GM23338 (cell line): ENCODE measurements around the gene MRC2. TPM values are rescaled to one million over a fixed set of nuclear protein-coding genes. Genes with fewer than 3 reads are reported as not detected.

Source experiments
- ATAC-seq: fragments of 200-7000 bp; cut with Tn5 transposase; 3 replicates; pipeline ENCODE4 v1.9.1; 2020
- DNase-seq: peaks from one replicate; pipeline ENCODE4 v3.0.0-alpha.2; 2015; ENCODE audit warnings: low spot score
- H2AFZ ChIP-seq: fragments of 200-600 bp; sonication (generic); 2 replicates; pipeline ENCODE4 v1.8.0; 2016; ENCODE audit warnings: antibody characterized with exemption, mild to moderate bottlenecking, moderate library complexity
- H3F3A ChIP-seq: fragments of 200-600 bp; sonication (generic); replicated peaks from 2 replicates; pipeline ENCODE4 v1.8.0; 2017; ENCODE audit warnings: antibody characterized with exemption, mixed run types, low read depth
- H3K27ac ChIP-seq: fragments of 200-600 bp; sonication (generic); 2 replicates; pipeline ENCODE4 v1.6.1; 2016; ENCODE audit warnings: low read depth
- H3K27me3 ChIP-seq: fragments of 200-600 bp; sonication (generic); 2 replicates; pipeline ENCODE4 v1.8.0; 2016; ENCODE audit warnings: mild to moderate bottlenecking, mixed run types, moderate library complexity; ENCODE audit not compliant: insufficient read depth
- H3K36me3 ChIP-seq: fragments of 200-600 bp; sonication (generic); 2 replicates; pipeline ENCODE4 v1.8.0; 2016; ENCODE audit warnings: mild to moderate bottlenecking; ENCODE audit not compliant: insufficient read depth
- H3K4me1 ChIP-seq: fragments of 200-600 bp; sonication (generic); 2 replicates; pipeline ENCODE4 v1.8.0; 2016; ENCODE audit warnings: mild to moderate bottlenecking, moderate library complexity; ENCODE audit not compliant: insufficient read depth
- H3K4me2 ChIP-seq: fragments of 200-600 bp; sonication (generic); 2 replicates; pipeline ENCODE4 v1.7.1; 2017; ENCODE audit warnings: mixed run types
- H3K4me3 ChIP-seq: fragments of 200-600 bp; sonication (generic); 2 replicates; pipeline ENCODE4 v1.6.1; 2016; ENCODE audit warnings: mixed run types
- H3K79me2 ChIP-seq: fragments of 200-600 bp; sonication (generic); replicated peaks from 2 replicates; pipeline ENCODE4 v1.8.0; 2017; ENCODE audit warnings: mild to moderate bottlenecking; ENCODE audit not compliant: insufficient read depth
- H3K9me2 ChIP-seq: fragments of 200-600 bp; sonication (generic); 2 replicates; pipeline ENCODE4 v1.8.0; 2017; ENCODE audit not compliant: insufficient read depth
- H4K20me1 ChIP-seq: fragments of 200-600 bp; sonication (generic); replicated peaks from 2 replicates; pipeline ENCODE4 v1.8.0; 2017; ENCODE audit warnings: mild to moderate bottlenecking; ENCODE audit not compliant: insufficient read depth
- H3K27ac Mint-ChIP-seq: 2 replicates; pipeline ENCODE4 v1.8.0; 2020; ENCODE audit warnings: inconsistent platforms, mild to moderate bottlenecking, moderate library complexity, mixed read lengths
- H3K27me3 Mint-ChIP-seq: 3 replicates; pipeline ENCODE4 v1.8.0; 2022; ENCODE audit warnings: low read depth, mild to moderate bottlenecking, moderate library complexity, mixed read lengths, inconsistent platforms; ENCODE audit not compliant: insufficient read depth, poor library complexity
- H3K36me3 Mint-ChIP-seq: 3 replicates; pipeline ENCODE4 v1.8.0; 2021; ENCODE audit warnings: low read depth, mild to moderate bottlenecking, inconsistent platforms, moderate library complexity, mixed read lengths
- H3K4me1 Mint-ChIP-seq: 3 replicates; pipeline ENCODE4 v1.8.0; 2020; ENCODE audit warnings: mild to moderate bottlenecking, inconsistent platforms, mixed read lengths
- H3K4me3 Mint-ChIP-seq: 3 replicates; pipeline ENCODE4 v1.8.0; 2021; ENCODE audit warnings: moderate library complexity, mild to moderate bottlenecking, inconsistent platforms, mixed read lengths
- H3K9me3 Mint-ChIP-seq: 3 replicates; pipeline ENCODE4 v1.8.0; 2020; ENCODE audit warnings: moderate library complexity, mild to moderate bottlenecking, inconsistent platforms, mixed read lengths
- EZH2 ChIP-seq: fragments of 200-600 bp; sonication (generic); IDR thresholded peaks from one replicate; pipeline ENCODE4 v1.8.0; 2017; ENCODE audit warnings: antibody characterized with exemption, mild to moderate bottlenecking, low read depth; ENCODE audit not compliant: unreplicated experiment
- NANOG ChIP-seq: IDR thresholded peaks from 2 replicates; pipeline ENCODE4 v1.6.1; 2016; ENCODE audit warnings: antibody characterized with exemption, borderline replicate concordance
- POLR2AphosphoS5 ChIP-seq: IDR thresholded peaks from 2 replicates; pipeline ENCODE4 v1.6.1; 2016; ENCODE audit warnings: antibody characterized with exemption, low read depth
- ZNF114 ChIP-seq: fragments of 250-450 bp; sonication (Bioruptor Pico); IDR thresholded peaks from 2 replicates; pipeline ENCODE4 v1.5.0; 2020; ENCODE audit warnings: mild to moderate bottlenecking, moderate library complexity
- polyA plus RNA-seq: library from polyadenylated mRNA; unstranded; fragments of >200 nt; fragmentation: Nextera tagmentation; extraction: Ambion mirVana; gene quantifications from 2 replicates; pipeline ENCODE4 v1.2.1, GENCODE V29; 2016
- total RNA-seq: library from RNA; depleted of rRNA; stranded (reverse); fragments of >200 nt; shearing (Covaris generic); gene quantifications from 2 replicates; pipeline ENCODE4 v1.2.3, GENCODE V29; 2014
- TF ChIP-seq, protein P1 (sequence below): IDR thresholded peaks from 2 replicates; pipeline ENCODE4 v1.6.1; 2016; ENCODE audit warnings: antibody characterized with exemption
- TF ChIP-seq, protein P2 (sequence below): IDR thresholded peaks from one replicate; pipeline ENCODE4 v1.6.1; 2018; ENCODE audit warnings: antibody characterized with exemption; ENCODE audit not compliant: unreplicated experiment

Gene MRC2
- total and polyA plus RNA-seq, 2 experiments from 2014 or later: 8.0 to 38.6 TPM

DNA sequence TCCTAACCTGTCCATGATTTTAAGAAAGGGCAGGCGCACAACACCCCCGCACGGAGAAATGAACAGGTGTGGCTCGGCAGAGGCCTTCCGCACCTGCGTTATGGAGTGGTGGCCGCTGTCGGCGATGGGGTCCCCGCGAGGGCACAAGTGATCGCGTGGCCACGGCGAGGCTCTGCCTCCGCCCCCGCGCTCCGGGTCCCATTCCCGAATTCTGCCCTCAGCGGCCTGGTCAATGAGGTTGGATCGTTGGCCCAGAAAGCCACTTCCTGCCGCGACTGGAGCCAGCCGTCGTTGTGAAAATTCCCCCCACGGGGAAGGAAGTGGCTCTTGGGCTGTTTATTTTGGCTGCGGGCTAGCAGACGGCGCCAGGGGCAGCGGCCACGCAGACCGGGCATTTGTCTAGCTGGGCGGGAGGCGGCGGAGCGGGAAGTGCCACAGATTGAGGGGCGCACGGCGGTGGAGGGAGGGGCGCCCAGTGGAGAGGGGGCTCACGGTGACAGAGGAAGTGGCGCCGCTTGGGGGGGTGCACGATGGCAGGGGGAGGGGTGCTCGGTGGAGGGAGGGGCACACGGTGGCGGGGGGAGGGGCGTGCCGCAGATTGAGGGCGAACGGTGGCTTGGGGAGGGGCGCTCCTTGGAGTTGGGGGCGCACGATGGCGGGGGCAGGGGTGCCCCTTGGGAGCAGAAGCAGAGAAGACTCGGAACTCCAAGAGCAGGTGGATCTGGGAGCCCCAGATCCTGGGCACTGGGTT, 25.0 kb downstream of the MRC2 start (continued):
- TF ChIP-seq, protein P1, sequence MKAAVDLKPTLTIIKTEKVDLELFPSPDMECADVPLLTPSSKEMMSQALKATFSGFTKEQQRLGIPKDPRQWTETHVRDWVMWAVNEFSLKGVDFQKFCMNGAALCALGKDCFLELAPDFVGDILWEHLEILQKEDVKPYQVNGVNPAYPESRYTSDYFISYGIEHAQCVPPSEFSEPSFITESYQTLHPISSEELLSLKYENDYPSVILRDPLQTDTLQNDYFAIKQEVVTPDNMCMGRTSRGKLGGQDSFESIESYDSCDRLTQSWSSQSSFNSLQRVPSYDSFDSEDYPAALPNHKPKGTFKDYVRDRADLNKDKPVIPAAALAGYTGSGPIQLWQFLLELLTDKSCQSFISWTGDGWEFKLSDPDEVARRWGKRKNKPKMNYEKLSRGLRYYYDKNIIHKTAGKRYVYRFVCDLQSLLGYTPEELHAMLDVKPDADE: no peak
- TF ChIP-seq, protein P2, sequence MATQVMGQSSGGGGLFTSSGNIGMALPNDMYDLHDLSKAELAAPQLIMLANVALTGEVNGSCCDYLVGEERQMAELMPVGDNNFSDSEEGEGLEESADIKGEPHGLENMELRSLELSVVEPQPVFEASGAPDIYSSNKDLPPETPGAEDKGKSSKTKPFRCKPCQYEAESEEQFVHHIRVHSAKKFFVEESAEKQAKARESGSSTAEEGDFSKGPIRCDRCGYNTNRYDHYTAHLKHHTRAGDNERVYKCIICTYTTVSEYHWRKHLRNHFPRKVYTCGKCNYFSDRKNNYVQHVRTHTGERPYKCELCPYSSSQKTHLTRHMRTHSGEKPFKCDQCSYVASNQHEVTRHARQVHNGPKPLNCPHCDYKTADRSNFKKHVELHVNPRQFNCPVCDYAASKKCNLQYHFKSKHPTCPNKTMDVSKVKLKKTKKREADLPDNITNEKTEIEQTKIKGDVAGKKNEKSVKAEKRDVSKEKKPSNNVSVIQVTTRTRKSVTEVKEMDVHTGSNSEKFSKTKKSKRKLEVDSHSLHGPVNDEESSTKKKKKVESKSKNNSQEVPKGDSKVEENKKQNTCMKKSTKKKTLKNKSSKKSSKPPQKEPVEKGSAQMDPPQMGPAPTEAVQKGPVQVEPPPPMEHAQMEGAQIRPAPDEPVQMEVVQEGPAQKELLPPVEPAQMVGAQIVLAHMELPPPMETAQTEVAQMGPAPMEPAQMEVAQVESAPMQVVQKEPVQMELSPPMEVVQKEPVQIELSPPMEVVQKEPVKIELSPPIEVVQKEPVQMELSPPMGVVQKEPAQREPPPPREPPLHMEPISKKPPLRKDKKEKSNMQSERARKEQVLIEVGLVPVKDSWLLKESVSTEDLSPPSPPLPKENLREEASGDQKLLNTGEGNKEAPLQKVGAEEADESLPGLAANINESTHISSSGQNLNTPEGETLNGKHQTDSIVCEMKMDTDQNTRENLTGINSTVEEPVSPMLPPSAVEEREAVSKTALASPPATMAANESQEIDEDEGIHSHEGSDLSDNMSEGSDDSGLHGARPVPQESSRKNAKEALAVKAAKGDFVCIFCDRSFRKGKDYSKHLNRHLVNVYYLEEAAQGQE: no peak
- no peak for TF ChIP-seq EZH2
- no peak for TF ChIP-seq NANOG

DNA sequence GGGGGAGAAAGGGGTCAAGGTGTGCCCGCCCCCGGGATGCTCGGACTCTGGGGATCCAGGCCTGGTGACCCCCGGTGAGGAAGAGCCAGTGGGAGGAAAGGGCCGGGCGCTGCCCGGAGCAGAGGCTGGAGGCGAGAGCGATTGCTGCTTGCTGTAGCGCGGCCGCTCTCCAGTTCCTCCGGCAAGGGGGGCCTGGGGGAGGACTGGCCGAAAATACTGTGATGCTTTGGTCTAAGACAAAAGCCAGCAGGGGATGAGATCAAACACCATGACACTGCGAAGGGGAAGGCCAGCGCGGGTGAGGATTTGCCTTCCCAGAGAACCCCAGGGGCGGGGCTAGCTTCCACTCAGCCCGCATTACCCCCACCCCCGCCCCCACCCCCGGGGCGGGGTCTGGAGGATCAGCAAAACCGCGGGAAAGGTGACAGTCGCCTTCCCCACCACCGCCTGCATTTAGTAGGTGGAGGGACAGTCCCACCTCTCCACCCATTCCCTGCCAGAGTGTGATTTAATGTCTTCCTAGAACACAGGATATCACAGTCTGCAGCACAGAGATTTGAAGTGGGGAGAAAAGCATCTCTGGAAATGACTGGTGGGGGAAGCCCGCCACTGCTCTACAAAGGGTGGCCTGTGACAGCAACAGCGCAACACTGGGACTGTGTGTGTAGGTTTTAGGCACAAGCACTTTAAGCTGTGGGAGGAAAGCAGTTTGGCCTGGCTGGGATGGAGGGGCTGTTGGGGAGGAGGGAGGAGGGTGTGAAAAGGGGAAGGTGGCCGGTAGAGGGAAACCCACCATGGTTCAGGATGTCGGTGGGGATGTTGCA, 25.7 kb downstream of the MRC2 start:
- Histone ChIP-seq H3K4me3 (peak overlapping the region; percentile 91), H3K9me2 (no peaks in the 10 kb centered on the region), H3K4me1 (peaks cover 20% of the 10 kb centered on the region), H4K20me1 (no peaks in the 10 kb centered on the region; the same call in 1 of the 2 replicates), H3K79me2 (no peaks in the 10 kb centered on the region), H3K36me3 (no peaks in the 10 kb centered on the region), H3F3A (0 out of 2 replicates have a peak, but pooled peaks cover 8% of the 10 kb centered on the region), H3K27me3 (peaks cover 8% of the 10 kb centered on the region; the same call in 1 of the 2 replicates), H2AFZ (peak overlapping the region; percentile 96), H3K4me2 (peak overlapping the region; percentile 99), H3K27ac (peak overlapping the region; percentile 90)
- Mint-ChIP-seq H3K4me3 (peak overlapping the region; percentile 83), H3K4me1 (peaks cover 32% of the 10 kb centered on the region), H3K9me3 (peaks cover 2% of the 10 kb centered on the region; the same call in 2 of the 3 replicates), H3K36me3 (peaks cover 4% of the 10 kb centered on the region; the same call in 2 of the 3 replicates), H3K27me3 (peaks cover 28% of the 10 kb centered on the region), H3K27ac (peak overlapping the region; percentile 62)
- DNase-seq (peak; percentile 93), ATAC-seq (peak; percentile 76)
- peak; percentile 47; the same call in 1 of the 2 replicates for TF ChIP-seq POLR2AphosphoS5
- TF ChIP-seq ZNF114 (CRISPR knock-in tag): no peak
